GM06990 (cell line): ENCODE measurements around the gene RAB3GAP1.

Source experiments
- DNase-seq: peaks from one replicate; pipeline ENCODE4 v3.0.0-alpha.2; 2011; ENCODE audit not compliant: insufficient read length; ENCODE audit errors: extremely low read depth
- H3K27me3 ChIP-seq: replicated peaks from 2 replicates; pipeline ENCODE4 v1.6.0; 2011; ENCODE audit warnings: low read length; ENCODE audit not compliant: control insufficient read depth, insufficient read depth
- H3K36me3 ChIP-seq: 2 replicates; pipeline ENCODE4 v1.5.1; 2011; ENCODE audit warnings: low read length; ENCODE audit not compliant: control insufficient read depth, insufficient read depth
- H3K4me3 ChIP-seq: replicated peaks from 2 replicates; pipeline ENCODE4 v1.5.1; 2011; ENCODE audit warnings: low read depth, mild to moderate bottlenecking, control low read depth, low read length
- TF ChIP-seq, protein P1 (sequence below): IDR thresholded peaks from 2 replicates; pipeline ENCODE4 v1.5.1; 2011; ENCODE audit warnings: low read length, control low read depth, mild to moderate bottlenecking, inconsistent platforms; ENCODE audit not compliant: insufficient read depth, poor library complexity, severe bottlenecking

The RAB3GAP1 gene

DNA sequence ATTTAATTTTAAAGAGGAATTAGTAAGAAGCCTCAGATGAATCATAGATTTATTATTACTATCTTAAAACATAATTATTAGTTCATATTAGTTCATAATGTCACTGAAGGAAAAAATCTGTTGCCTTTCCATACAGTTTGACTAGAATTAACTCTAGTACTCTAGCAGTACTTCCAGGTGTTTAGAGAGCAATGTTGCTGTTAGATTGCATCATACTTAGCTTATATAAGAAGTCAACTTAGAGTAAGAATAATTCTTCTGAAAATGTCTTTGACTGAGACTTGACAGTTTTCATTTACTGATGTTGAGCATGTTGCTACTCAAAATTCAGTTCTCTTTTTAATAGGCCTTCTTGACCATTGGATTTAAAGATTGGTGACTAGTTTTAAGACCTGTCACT lies 4.7 kb downstream of the RAB3GAP1 start:
- Histone ChIP-seq H3K27me3 (no peaks in the 10 kb centered on the region), H3K36me3 (peaks cover 3% of the 10 kb centered on the region), H3K4me3 (no peak overlapping the region)
- no peak for DNase-seq
- TF ChIP-seq, protein P1, sequence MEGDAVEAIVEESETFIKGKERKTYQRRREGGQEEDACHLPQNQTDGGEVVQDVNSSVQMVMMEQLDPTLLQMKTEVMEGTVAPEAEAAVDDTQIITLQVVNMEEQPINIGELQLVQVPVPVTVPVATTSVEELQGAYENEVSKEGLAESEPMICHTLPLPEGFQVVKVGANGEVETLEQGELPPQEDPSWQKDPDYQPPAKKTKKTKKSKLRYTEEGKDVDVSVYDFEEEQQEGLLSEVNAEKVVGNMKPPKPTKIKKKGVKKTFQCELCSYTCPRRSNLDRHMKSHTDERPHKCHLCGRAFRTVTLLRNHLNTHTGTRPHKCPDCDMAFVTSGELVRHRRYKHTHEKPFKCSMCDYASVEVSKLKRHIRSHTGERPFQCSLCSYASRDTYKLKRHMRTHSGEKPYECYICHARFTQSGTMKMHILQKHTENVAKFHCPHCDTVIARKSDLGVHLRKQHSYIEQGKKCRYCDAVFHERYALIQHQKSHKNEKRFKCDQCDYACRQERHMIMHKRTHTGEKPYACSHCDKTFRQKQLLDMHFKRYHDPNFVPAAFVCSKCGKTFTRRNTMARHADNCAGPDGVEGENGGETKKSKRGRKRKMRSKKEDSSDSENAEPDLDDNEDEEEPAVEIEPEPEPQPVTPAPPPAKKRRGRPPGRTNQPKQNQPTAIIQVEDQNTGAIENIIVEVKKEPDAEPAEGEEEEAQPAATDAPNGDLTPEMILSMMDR = no peak

- Histone ChIP-seq H3K36me3 (peaks cover 3% of the 10 kb centered on the region; the same call in 1 of the 2 replicates), H3K4me3 (no peak overlapping the region), H3K27me3 (no peaks in the 10 kb centered on the region)
- TF ChIP-seq, protein P1 = no peak
- no peak for DNase-seq
Measured at GRCh38 chr2:135059577-135059976, 7.5 kb downstream of the RAB3GAP1 start.

GRCh38 chr2:135063210-135063609 lies 11.1 kb downstream of the RAB3GAP1 start:
- H3K27me3 ChIP-seq = no peaks in the 10 kb centered on the region
- peaks cover 3% of the 10 kb centered on the region; the same call in 1 of the 2 replicates for H3K36me3 ChIP-seq
- no peak for DNase-seq
- TF ChIP-seq, protein P1 = no peak
- no peak overlapping the region for H3K4me3 ChIP-seq

- TF ChIP-seq, protein P1 = no peak
- peaks cover 3% of the 10 kb centered on the region; the same call in 1 of the 2 replicates for H3K36me3 ChIP-seq
Measured at GRCh38 chr2:135064149-135064548, 12.1 kb downstream of the RAB3GAP1 start.

DNA sequence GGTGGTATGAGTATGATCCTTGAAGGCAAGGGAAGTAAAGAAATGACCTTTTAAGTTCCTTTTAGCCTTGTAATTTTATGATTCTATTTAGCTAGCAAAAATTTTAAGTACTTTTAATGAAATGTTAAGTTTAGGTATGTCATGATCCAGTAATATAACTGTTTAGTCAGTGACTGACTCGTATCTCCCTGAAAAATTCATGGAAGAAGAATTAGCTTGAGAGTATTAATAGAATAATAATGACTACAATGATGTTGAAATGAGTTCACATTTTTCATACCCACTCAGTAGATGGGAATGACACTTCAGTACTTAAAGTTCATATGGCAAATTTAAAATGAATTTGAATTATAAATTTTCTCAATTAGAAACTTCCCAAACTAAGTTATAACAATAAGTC lies 14.6 kb downstream of the RAB3GAP1 start:
- Histone ChIP-seq H3K27me3 (no peaks in the 10 kb centered on the region), H3K36me3 (no peaks in the 10 kb centered on the region), H3K4me3 (no peak overlapping the region)
- DNase-seq = no peak
- TF ChIP-seq, protein P1 = no peak

More at GRCh38 chr2:135064149-135064548, 12.1 kb downstream of the RAB3GAP1 start:
- Histone ChIP-seq H3K4me3 (no peak overlapping the region), H3K27me3 (no peaks in the 10 kb centered on the region)
- DNase-seq = no peak
